Osteocyte (in vitro differentiated cells): ENCODE measurements around the gene PHF14. TPM values are rescaled to one million over a fixed set of nuclear protein-coding genes. Genes with fewer than 3 reads are reported as not detected.

Experiments
- DNase-seq: peaks from one replicate; pipeline ENCODE4 v3.0.0; 2021; ENCODE audit warnings: mixed read lengths; ENCODE audit not compliant: unreplicated experiment; ENCODE audit errors: extremely low spot score
- H3K27ac Mint-ChIP-seq: one replicate; pipeline ENCODE4 v1.8.0; 2021; ENCODE audit warnings: mild to moderate bottlenecking, mixed read lengths; ENCODE audit not compliant: unreplicated experiment
- H3K27me3 Mint-ChIP-seq: one replicate; pipeline ENCODE4 v1.8.0; 2021; ENCODE audit warnings: mixed read lengths; ENCODE audit not compliant: unreplicated experiment
- H3K36me3 Mint-ChIP-seq: one replicate; pipeline ENCODE4 v1.8.0; 2021; ENCODE audit warnings: mixed read lengths; ENCODE audit not compliant: unreplicated experiment
- H3K4me1 Mint-ChIP-seq: one replicate; pipeline ENCODE4 v1.8.0; 2021; ENCODE audit warnings: mixed read lengths; ENCODE audit not compliant: unreplicated experiment
- H3K4me3 Mint-ChIP-seq: one replicate; pipeline ENCODE4 v1.8.0; 2021; ENCODE audit warnings: mild to moderate bottlenecking, moderate library complexity, mixed read lengths; ENCODE audit not compliant: unreplicated experiment
- H3K9me3 Mint-ChIP-seq: one replicate; pipeline ENCODE4 v1.8.0; 2021; ENCODE audit warnings: mixed read lengths; ENCODE audit not compliant: unreplicated experiment
- total RNA-seq: library from RNA; stranded (reverse); gene quantifications from 2 replicates; pipeline ENCODE4 v1.2.1, GENCODE V29; 2021
- TF ChIP-seq, protein P1 (sequence below): fragments of 200-600 bp; sonication (generic); IDR thresholded peaks from 2 replicates; pipeline ENCODE4 v1.5.0; 2021; ENCODE audit warnings: antibody characterized with exemption, mild to moderate bottlenecking, moderate library complexity

Gene PHF14
- total RNA-seq, 1 donor from 2014 or later: 43.5 TPM

DNA sequence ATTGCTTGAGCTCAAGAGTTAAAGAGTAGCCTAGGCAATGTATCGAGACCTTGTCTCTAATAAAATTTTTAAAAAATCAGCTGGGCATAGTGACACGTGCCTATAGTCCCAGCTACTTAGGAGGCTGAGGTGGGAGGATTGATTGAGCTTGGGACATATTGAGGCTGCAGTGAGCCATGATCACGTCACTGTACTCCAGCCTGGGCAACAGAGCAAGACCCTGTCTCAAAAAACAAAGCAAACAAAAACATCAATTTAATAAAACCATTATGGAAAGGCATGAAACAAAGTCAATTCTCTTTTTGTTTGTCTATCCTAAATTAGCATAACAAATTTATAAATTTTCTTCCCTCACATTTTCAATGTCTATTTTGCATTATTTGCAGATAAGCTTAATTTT is 108.4 kb downstream of the PHF14 start:
- Mint-ChIP-seq H3K27ac (no peak overlapping the region), H3K9me3 (peaks cover 8% of the 10 kb centered on the region), H3K4me3 (no peak overlapping the region), H3K27me3 (no peaks in the 10 kb centered on the region), H3K36me3 (peaks cover 16% of the 10 kb centered on the region), H3K4me1 (no peaks in the 10 kb centered on the region)
- TF ChIP-seq, protein P1, sequence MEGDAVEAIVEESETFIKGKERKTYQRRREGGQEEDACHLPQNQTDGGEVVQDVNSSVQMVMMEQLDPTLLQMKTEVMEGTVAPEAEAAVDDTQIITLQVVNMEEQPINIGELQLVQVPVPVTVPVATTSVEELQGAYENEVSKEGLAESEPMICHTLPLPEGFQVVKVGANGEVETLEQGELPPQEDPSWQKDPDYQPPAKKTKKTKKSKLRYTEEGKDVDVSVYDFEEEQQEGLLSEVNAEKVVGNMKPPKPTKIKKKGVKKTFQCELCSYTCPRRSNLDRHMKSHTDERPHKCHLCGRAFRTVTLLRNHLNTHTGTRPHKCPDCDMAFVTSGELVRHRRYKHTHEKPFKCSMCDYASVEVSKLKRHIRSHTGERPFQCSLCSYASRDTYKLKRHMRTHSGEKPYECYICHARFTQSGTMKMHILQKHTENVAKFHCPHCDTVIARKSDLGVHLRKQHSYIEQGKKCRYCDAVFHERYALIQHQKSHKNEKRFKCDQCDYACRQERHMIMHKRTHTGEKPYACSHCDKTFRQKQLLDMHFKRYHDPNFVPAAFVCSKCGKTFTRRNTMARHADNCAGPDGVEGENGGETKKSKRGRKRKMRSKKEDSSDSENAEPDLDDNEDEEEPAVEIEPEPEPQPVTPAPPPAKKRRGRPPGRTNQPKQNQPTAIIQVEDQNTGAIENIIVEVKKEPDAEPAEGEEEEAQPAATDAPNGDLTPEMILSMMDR: no peak
- no peak for DNase-seq

DNA sequence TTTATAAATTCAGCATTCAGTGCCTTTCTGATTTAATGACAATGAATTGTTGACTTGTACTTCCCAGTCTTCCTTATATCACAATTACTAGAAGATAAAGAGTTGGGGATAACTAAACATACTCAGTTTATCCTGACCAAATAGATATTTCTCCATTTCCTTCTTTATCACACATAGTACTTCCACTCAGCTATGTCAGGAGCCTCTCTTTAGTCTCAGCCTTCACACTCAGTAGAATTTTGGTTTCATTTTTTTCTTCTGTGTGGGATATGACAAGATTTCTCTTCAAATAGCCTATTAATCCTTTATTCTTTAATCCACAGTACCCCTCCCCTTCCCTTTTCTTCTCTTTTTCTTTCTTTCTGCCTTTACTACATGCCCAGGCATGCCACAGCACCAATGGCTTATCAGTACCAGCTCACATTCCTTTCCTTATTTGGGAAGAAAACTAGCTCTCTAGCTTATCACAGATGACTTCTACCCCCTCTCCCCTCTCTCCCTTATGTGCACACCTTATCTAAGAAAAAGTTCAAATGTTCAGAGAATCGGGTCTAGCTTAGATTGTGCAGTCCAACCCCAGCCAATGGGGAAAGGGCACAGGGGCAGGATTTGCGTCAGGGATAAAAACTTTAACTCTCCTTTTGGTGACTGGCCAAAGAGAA is 109.0 kb downstream of the PHF14 start:
- Mint-ChIP-seq H3K4me3 (no peak overlapping the region), H3K4me1 (no peaks in the 10 kb centered on the region), H3K36me3 (peaks cover 20% of the 10 kb centered on the region), H3K27me3 (no peaks in the 10 kb centered on the region), H3K27ac (peak overlapping the region; percentile 38), H3K9me3 (peaks cover 8% of the 10 kb centered on the region)
- TF ChIP-seq, protein P1: no peak
- DNase-seq: no peak

DNA sequence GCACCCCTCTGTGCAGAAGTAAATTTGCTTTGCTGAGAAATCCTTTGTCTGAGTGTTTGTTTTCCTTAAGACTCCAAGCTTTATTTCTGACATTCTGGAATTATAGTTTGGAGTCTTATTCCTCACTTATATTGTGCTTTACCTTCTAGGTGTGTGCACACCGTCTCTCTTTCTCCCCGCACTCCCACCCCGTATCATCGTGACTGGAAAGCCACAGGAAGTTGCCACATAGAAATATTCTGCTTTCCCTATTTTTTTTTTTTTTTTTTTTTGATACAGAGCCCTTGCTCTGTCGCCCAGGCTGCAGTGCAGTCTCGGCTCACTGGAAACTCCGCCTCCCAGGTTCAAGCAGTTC is 109.5 kb downstream of the PHF14 start:
- Mint-ChIP-seq H3K9me3 (peaks cover 8% of the 10 kb centered on the region), H3K4me3 (no peak overlapping the region), H3K4me1 (no peaks in the 10 kb centered on the region), H3K36me3 (peaks cover 20% of the 10 kb centered on the region), H3K27me3 (no peaks in the 10 kb centered on the region), H3K27ac (no peak overlapping the region)
- TF ChIP-seq, protein P1: no peak
- no peak for DNase-seq

DNA sequence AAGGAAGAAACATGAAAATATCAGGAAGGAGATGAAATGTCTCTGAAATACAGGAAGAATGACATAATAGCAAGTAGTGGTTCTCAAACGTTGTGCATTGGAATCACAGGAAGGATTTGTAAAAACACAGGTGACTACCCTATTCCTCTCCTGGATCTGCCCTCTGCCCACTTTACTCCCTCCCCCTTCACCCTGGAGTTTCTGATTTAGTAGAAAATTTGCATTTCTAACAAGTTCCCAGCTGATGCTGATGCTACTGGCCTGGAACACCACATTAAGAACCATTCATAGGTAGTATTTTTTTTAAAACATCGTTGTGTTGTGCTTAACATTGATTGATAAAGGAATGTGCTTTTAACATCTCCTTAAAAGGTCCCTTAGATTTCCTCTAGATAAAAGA is 130.9 kb downstream of the PHF14 start:
- Mint-ChIP-seq H3K4me1 (no peaks in the 10 kb centered on the region), H3K9me3 (no peaks in the 10 kb centered on the region), H3K27ac (no peak overlapping the region), H3K27me3 (no peaks in the 10 kb centered on the region), H3K36me3 (peaks cover 14% of the 10 kb centered on the region), H3K4me3 (no peak overlapping the region)
- DNase-seq: no peak
- TF ChIP-seq, protein P1: no peak

DNA sequence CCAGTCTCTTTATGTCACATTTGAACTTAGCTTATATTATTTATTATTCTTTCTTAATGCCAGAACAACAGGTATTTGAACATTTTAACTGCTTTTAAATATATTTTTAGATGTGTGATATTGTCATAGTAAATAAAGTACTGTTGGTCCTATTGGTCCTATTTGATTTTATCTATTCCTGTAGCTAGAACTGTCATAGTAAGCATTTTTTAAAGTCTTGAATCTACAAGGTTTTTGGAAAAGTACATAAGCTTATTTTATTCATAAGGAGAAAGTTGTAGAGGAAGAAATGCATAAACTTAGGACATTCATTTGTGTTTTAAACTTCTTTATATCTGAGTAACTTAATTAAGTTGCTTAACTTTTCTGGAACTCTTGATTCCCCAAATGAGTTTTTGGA is 136.0 kb downstream of the PHF14 start:
- H3K27ac Mint-ChIP-seq: no peak overlapping the region
- no peaks in the 10 kb centered on the region for H3K9me3 Mint-ChIP-seq
- DNase-seq: no peak
- H3K27me3 Mint-ChIP-seq: no peaks in the 10 kb centered on the region
- H3K36me3 Mint-ChIP-seq: peaks cover 7% of the 10 kb centered on the region
- no peaks in the 10 kb centered on the region for H3K4me1 Mint-ChIP-seq
- TF ChIP-seq, protein P1: no peak
- no peak overlapping the region for H3K4me3 Mint-ChIP-seq
